GM12865 (cell line): ENCODE results near the gene TEC.

Experiments used
- DNase-seq: peaks from one replicate; pipeline ENCODE4 v3.0.0; 2010; ENCODE audit warnings: low read depth
- H3K4me3 ChIP-seq: 2 replicates; pipeline ENCODE4 v1.5.1; 2011; ENCODE audit warnings: mild to moderate bottlenecking, low read depth, low read length, control low read depth
- TF ChIP-seq, protein P1 (sequence below): IDR thresholded peaks from 2 replicates; pipeline ENCODE4 v1.5.1; 2011; ENCODE audit warnings: low read length, control low read depth, low read depth, inconsistent platforms; ENCODE audit not compliant: insufficient read depth; ENCODE audit errors: missing control alignments

The TEC gene

DNA sequence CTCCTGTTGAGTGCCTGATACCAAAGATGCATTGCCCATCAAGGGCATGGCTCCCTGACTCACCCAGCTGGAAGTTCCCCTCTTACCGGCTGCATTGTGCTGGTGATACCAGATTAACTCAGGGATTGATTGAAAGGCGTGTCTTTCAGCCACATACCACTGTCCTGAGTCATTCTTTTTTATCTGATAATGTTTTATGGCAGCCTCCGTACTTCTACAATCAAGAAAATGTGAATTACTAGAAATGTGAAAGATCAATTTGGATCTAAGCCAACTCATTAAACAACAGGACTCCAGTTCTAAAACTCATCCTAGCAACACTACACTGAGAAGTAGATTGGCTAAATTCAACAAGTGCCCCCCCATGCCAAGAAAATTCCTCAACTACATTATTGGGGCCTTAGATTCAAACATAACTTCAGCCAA, 175.6 kb downstream of the TEC start:
- no peak for DNase-seq
- no peak overlapping the region for H3K4me3 ChIP-seq
- TF ChIP-seq, protein P1, sequence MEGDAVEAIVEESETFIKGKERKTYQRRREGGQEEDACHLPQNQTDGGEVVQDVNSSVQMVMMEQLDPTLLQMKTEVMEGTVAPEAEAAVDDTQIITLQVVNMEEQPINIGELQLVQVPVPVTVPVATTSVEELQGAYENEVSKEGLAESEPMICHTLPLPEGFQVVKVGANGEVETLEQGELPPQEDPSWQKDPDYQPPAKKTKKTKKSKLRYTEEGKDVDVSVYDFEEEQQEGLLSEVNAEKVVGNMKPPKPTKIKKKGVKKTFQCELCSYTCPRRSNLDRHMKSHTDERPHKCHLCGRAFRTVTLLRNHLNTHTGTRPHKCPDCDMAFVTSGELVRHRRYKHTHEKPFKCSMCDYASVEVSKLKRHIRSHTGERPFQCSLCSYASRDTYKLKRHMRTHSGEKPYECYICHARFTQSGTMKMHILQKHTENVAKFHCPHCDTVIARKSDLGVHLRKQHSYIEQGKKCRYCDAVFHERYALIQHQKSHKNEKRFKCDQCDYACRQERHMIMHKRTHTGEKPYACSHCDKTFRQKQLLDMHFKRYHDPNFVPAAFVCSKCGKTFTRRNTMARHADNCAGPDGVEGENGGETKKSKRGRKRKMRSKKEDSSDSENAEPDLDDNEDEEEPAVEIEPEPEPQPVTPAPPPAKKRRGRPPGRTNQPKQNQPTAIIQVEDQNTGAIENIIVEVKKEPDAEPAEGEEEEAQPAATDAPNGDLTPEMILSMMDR, result no peak

DNA sequence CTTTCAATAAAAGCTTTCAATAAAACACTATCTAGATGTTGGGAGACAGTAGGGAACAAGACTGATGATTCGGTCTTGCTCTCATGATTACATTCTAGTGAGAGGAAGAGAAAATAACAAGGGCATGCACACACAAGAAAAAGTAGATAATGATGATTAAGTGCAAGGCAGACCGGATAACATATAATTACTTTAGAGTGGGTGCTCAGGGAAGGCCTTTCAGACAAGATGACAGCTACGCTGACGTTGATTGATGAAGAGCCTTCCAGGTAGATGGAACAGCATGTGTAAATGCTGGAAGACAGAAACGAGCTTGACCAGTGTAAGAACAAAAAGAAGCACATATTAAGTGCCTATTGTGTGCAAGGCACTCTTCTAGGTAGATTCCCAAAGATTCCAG, 179.0 kb downstream of the TEC start:
- DNase-seq, result no peak
- TF ChIP-seq, protein P1, result no peak
- H3K4me3 ChIP-seq, result no peak overlapping the region

GRCh38 chr4:48085821-48086589, 183.6 kb downstream of the TEC start:
- DNase-seq, result no peak
- TF ChIP-seq, protein P1, result no peak
- no peak overlapping the region for H3K4me3 ChIP-seq
